HG02610 (cell line): ENCODE data around the gene DIDO1.
"Not testable (repeated sequence)": the region's sequence is repeated elsewhere in the genome, so short reads cannot be mapped to it uniquely, and the experiment has no call there.

ENCODE experiments used
- ATAC-seq: cut with Tn5 transposase; IDR thresholded peaks from one replicate; pipeline ENCODE4 v1.9.1; 2021; ENCODE audit warnings: mild to moderate bottlenecking, moderate library complexity; ENCODE audit not compliant: unreplicated experiment

The DIDO1 gene

DNA sequence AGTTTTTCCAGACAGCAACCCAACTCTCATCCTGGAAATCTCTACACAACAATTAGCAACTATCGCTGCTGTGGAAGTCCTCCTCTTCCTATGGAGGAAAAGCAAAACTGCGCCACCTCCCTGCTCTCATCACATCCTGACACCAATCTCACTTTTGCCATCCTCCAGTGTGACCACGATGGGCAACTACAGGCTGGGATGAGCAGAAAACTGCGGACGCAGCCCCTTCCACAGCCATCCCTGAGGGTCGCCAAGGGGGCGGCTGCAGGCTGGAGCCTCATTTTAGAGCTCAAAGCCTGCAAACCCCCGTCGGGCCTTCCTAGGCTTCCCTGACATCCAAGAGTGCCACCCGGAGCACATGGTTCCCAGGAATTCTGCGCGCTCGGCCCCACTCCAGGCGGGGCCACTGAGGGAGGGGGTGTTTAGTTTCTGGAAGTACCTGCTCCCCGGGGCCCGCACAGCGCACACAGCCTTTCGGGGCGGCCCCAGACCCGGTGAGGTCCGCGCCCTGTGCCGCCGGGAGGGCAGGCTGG, 65.8 kb downstream of the DIDO1 start:
- ATAC-seq: no peak

DNA sequence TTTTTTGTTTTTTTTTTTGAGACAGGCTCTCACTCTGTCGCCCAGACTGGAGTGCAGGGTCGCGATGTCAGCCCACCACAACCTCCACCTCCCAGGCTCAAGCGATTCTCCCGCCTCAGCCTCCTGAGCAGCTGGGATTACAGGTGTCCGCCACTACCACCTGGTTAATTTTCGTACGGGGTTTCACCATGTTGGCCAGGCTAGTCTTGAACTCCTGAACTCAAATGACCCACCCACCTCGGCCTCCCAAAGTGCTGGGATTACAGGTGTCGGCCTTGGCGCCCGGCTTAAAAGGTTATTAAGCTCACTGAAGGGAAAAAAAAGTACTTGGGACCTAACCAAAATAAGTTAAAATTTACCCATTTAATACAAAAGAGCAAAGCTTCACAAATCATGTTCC, 66.6 kb downstream of the DIDO1 start:
- ATAC-seq: no peak

DNA sequence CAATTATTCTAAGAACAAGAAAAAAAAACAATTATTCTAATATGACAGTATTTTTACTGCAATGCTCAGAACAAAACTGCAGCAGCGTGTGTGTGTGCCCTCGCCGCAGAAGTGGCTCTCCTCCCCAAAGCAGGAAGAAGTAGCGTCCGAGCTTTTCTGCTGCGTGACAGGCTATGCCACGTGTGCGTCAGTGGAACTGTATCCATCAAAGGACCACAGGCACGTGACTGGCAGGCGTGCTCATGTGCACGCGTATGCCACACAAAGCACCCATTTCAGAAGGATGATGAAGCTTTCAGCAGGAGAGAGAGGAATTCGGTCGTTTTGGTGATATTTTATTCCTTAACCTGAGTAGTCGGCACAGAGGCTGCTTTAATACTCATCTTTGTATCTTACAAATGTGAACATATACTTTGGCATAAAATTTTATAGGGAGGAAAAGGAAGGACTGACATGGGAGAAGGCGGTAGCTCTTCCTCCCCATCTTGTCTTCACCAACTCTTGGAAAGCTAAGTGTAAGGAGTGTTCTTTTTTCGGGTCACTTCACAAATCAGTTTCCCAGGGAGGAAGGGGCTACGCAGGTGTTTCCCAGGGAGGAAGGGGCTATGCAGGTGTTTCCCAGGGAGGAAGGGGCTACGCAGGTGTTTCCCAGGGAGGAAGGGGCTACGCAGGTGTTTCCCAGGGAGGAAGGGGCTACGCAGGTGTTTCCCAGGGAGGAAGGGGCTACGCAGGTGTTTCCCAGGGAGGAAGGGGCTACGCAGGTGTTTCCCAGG, 68.1 kb downstream of the DIDO1 start:
- no peak for ATAC-seq

DNA sequence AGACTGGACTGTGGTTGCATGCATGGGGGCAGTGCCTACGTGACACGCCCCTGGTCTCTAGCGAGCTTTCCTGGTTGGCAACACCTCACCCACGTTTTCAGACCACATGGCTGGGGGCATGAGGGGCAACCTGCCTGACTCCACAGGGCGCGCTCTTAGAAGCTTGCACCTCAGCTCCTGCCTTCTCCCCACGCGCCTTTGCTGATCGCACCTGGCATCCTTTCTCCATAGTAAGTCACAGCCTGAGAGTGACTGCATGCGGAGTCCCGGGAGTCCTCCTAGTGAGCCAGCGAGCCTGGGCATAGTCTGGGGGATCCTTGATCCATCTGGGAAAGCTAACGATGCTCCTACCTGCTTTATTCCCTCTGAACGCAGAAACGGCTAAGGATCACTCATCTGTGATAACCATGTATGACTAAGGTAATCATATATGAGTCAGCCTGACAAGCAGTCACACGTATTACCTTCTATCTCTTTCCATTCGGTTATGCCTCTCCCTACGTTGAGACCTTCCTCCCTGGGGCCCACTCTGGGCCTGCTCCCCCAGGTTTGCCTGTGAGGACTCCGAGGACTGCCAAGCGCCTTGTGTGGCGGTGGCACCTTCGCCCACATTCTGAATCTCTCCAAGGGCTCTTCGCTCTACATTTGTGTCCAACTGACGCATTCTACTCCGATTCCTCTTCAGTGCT, 69.2 kb downstream of the DIDO1 start:
- no peak for ATAC-seq

DNA sequence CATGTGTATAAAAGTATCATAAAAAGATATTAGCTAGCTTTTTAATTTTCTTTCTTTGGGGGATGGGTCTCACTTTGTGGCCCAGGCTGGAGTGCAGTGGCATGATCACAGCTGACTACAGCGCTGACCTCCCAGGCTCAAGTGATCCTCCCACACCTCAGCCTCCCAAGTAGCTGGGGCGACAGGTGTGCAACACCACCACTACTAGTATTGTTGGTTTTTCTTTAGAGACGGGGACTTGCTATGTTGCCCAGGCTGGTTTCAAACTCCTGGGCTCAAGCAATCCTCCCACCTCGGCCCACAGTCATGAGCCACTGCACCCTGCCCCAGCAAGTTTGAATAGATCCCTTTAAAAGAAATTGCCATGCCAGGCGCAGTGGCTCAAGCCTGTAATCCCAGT, 71.2 kb downstream of the DIDO1 start:
- no peak for ATAC-seq

DNA sequence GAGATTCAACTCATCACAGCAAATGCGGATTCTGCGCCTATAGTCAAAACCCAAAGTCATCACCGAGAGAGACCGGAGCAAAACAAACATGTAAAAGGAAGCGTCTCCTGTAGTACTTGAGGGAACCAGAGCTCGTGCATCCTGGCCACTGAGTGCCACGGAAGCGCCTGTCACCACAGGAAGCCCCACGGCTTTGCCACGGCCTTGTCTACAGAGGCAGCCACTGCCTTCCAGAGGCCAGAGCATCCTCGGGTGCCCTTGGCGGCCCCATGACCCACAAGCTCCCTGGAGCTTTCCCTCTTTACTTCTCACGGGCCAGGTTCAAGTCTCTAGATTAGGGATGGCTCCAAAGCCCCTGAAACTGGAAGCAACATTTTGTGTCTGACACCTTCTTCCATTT, 72.2 kb downstream of the DIDO1 start:
- ATAC-seq: no peak

DNA sequence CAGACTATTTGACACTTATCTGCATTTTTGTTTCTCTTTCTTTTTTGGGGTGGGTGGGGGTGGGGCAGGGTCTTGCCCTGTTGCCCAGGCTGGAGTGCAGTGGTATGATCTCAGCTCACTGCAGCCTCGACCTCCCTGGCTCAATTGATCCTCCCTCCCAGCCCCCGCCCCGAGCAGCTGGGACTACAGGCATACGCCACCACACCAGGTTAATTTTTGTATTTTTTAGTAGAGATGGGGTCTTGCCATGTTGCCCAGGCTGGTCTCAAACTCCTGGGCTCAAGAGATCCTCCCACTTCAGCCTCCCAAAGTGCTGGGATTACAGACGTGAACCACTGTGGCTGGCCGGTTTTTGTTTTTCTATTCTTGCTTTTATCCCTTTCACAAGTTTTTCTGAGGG, 73.0 kb downstream of the DIDO1 start:
- ATAC-seq: not testable (repeated sequence)

DNA sequence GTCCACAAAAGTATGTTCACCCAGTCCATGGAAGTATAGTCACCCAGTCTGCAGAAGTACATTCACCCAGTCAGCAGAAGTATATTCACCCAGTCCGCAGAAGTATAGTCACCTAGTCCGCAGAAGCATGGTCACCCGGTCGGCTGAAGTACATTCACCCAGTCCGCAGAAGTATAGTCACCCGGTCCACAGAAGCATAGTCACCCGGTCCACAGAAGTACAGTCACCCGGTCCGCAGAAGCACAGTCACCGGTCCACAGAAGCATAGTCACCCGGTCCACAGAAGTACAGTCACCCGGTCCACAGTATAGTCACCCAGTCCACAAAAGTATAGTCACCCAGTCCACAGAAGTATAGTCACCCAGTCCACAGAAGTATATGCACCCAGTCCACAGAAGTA, 73.5 kb downstream of the DIDO1 start:
- no peak for ATAC-seq

DNA sequence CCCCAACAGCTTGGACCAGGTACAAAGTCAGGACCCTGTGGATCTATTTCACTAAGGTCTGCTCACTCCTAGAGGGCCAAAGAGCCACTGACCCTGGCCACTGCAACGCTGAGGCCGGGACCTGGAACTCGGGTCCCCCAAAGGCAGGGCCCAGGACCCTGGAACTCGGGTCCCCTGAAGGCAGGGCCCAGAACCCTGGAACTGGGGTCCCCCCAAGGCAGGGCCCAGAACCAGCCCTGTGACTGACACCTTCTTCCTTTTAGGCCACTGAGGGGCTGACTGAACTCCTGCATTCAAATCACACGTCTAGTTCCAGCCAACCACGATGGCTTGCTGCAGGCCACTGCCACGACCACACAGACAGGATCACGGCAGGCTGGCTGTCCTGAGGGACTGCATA, 74.1 kb downstream of the DIDO1 start:
- ATAC-seq: no peak

DNA sequence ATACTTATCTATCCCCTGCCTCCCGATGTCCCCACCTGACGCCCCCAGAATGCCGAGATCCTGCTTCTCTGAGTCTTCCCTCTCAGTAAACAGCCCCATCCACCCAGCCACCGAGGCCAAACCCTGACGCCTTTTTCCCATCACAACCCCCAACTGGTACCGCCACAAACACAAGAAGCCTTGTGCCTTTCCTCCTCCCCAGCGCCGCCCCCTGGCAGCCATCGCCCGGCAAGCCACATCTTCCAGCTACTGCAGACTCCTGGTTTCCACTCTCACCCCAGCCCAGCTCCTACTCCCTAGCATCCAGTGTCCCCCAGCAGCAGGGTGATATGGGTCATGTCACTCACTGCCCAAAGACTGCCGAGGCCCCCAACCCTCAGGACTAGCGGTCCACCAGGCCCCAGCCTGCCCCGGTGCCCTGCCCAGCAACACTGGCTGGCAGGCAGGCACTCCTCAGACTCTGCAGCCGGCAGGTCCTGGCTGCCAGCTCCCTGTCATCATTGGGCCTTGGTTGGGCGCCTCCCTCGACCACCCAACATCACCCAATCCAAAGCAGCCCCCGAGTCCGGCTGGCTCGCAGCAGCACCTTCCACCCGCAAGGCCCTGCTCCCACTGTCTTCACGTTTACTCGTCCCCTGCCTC, 75.9 kb downstream of the DIDO1 start:
- no peak for ATAC-seq

DNA sequence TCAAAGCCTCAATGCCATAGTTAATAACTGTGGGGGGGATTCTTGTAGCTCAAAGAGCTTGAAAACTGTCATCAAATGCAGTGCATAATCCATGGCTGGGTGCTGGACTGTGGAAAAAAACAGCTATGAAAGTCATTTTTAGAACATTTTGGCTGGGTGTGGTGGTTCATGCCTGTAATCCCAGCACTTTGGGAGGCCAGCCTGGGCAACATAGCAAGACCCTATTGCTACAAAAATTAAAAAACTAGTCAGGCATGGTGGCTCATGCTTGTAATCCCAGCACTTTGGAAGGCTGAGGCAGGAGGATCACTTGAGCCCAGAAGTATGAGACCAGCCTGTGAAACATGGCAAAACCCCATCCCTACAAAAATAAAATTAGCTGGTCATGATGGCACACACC, 76.9 kb downstream of the DIDO1 start:
- ATAC-seq: no peak

DNA sequence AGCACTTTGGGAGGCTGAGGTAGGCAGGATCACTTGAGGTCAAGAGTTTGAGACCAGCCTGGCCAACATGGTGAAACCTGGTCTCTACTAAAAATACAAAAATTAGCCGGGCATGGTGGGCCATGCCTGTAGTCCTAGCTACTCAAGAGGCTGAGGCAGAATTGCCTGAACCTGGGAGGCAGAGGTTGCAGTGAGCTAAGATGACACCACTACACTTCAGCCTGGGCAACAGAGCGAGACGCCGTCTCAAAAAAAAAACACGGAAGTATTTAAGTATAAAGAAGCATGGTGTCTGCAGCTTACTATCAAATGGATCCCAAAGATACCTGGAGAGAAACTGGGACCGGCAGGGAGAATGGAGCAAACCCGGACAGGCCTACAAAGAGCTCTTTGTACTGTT, 77.4 kb downstream of the DIDO1 start:
- not testable (repeated sequence) for ATAC-seq

DNA sequence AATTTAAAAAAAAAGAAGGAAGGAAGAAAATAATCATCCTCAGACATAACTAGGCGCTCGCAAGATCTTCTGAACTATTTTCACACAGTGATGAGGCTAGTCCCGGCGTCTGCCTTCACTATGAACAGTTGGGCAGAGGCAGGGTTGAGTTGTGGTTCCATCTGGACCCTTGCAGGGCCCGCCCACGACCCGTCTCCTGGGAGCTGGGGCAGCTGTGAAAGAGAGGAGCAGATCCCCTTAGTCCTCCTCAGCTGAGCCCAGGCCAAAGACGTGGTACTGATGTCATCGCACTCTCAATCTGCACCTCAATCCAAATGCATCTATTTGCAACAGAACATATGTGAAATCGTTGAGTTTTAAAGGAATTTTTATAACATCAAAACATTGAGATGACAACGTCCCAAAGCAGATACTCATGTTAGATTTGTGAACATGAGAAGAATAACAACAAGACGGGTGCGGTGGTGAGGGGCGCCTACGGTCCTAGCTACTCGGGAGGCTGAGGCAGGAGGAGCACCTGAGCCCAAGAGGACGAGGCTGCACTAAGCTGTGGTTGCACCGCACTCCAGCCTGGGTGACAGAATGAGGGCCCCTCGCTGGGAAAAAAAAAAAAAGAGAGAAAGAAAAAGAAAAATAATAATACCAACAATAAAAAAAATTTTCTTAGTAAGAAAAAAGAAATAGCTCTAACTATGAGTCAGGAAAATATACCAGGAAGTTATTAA, 80.0 kb downstream of the DIDO1 start:
- no peak for ATAC-seq

DNA sequence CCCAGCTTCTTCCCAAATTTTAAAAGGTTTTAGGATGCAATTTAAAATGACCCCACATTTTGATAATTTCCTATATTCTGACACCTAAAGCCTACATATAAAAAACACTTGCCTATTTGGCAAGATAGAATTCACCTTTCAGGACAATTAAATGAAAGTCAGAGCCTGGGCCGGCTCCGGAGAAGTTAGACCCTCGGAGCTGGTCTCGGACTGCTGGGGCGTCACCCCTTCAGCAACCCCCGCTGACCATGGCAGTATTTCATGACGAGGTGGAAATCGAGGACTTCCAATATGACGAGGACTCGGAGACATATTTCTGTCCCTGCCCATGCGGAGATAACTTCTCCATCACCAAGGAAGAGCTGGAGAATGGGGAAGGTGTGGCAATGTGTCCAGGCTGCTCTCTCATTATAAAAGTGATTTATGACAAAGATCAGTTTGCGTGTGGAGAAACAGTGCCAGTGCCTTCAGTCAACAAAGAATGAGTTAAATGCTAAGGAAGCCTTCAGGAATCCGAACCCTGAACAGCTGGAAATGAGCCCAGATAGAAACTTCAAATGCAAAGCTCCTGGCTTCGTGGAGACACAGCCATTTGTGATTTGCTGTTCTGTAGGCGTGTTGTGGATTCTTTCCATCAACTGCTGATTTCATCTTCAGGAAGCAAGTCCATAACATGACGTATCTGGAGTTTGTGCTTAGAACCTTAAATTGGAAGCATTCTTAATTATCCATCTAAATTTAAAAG, 80.7 kb downstream of the DIDO1 start:
- no peak for ATAC-seq

DNA sequence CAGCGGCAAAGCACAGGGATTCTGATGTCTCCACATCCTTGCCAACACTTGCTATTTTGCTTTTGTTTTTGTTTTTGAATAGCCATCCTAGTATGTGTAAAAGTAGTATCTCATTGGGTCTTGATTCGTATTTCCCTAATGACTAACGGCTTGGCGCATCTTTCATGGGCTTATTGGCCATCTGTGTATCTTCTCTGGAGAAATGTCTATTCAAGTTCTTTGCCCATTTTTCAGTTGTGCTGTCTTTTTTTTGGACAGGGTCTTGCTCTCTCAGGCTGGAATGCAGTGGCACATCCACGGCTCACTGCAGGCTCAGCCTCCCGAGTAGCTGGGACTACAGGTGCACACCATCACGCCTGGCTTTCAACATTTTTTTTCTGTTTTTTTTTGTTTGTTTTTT, 82.1 kb downstream of the DIDO1 start:
- no peak for ATAC-seq

DNA sequence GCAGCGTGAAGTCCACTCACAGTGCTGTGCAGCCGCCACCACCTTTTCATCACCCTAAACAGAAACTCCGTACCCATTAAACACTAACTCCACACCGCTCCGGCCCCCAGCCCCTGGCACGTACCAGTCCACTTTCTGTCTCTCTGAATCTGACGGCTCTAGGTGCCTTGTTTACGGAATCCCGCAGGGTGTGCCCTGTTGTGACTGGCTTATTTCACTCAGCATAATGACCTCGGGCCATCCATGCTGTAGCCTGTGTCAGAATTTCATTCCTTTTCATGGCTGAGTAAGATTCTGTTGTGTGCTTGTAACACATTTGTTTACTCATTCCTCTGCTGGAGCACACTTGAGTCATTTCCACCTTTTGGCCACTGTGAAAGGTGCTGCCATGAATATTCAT, 82.6 kb downstream of the DIDO1 start:
- ATAC-seq: no peak

DNA sequence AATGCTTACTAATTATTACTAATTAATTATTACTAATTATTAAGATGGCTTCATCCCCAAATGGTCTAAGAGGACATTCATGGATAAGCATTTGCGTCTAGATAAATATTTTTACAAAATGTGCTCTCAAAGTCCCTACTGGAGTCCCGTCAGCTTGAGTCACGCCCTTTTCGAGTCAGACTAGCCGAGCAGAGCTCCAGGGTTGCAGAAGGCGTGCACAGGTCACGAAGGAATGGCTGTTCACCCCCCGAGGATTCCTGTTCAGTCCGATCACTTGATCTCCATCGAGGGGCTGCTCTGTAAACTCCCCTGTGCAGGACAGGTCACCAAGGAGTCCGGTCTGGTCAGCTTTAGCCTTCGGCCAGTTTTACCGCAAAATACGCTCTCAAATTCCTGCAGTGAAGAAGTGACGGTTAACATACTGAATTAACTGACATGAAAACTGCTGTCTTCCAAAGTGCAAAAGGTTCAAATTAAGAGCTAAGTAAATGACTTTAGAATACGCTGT, 84.5 kb downstream of the DIDO1 start:
- ATAC-seq: no peak

DNA sequence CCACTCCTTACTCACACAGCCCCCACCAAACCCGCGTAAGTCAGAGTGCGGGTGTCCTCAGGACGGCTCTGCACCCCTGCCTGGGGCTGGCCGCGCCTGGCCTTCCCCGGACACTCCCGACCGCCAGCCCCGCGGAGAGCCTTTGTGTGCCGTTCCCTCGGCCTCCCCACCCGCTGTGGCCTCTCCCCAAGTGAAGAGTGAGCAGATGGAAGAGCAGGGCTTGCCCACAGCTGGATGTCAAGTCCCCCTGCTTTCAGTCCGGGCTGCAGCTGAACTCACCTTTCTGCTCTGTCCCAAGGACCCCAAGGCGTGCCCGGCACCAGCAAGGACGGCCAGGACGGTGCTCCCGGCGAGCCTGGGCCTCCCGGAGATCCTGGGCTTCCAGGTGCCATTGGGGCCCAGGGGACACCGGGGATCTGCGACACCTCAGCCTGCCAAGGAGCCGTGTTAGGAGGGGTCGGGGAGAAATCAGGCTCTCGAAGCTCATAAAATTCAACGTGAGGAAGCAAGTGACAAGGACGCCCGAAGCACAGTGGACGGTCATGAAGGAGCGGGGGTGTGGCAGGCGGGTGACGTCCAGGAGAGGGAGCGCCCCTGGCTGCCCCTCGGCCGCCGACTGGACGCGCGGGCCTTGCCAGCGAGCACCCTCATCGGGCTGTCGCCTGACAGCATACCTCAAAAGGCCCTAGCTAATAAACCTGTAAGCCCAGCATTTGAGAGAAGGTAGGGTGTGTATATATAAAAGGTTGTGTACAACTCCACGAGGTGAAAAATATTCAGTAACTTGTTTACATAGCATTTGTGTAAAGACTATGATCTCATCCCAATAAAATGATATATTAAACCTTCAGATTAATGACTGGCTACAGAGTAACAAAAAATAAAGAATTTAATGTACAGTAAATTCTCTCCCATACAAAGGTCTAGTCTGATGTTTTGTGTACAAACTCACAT, 85.8 kb downstream of the DIDO1 start:
- ATAC-seq: no peak

DNA sequence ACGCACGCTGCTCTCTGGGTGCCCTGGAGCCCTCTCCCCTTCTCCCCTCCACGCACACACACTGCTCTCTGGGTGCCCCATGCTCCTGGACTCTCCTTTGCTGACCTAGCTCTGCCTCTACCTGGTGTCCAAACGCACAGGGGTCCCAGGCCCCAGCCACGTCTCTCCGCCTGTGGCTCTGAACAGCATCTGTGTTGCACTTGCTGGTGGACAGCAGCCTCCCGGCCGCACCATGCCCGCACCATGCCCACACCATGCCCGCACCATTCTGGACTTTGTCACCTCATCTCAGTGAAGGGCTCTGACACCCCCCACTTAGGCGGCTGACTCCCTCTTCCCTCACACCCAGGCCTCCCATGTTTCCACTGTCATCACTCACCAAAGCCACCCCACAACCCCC, 86.5 kb downstream of the DIDO1 start:
- no peak for ATAC-seq
